Measurements from ENCODE around the gene BSDC1.

DNA sequence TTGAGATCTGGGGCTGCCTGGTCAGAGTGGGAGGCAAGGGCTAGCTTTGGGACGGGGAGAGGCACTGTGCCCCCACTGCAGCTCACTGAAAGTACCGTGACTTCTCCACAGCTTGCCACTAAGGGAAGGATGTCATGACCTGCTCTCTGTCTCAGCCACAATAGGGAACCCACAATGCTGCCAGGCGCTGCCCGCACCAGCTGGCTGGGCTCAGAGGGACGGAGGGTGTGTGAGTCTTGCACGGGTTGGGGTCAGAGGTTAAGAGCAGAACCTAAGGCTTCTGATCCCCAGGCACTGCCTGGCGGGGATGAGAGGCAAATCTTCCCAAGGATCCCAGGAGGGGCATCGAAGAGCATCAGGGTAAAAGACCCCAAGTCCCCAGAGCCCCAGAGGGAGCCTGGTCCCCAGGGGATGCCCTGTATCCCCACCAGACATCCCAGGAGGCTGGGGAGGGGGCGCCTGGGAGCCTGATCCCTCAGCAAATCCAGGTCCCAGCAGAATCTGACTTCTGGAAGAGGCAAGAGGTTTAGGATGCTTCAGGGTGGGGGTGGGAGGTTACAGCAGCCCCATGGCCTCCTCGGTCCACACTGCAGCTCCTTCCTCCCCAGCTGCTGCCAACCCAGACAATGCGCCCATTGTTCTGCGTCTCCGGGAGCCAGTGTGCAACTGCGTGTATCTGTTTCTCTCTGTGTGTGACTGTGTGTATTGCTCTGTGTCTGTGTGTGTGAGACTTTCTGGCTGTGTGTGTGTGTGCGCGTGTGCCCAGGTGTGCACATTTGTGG, 56.2 kb downstream of the BSDC1 start:
- TF ChIP-seq, protein P1, sequence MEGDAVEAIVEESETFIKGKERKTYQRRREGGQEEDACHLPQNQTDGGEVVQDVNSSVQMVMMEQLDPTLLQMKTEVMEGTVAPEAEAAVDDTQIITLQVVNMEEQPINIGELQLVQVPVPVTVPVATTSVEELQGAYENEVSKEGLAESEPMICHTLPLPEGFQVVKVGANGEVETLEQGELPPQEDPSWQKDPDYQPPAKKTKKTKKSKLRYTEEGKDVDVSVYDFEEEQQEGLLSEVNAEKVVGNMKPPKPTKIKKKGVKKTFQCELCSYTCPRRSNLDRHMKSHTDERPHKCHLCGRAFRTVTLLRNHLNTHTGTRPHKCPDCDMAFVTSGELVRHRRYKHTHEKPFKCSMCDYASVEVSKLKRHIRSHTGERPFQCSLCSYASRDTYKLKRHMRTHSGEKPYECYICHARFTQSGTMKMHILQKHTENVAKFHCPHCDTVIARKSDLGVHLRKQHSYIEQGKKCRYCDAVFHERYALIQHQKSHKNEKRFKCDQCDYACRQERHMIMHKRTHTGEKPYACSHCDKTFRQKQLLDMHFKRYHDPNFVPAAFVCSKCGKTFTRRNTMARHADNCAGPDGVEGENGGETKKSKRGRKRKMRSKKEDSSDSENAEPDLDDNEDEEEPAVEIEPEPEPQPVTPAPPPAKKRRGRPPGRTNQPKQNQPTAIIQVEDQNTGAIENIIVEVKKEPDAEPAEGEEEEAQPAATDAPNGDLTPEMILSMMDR (IDR thresholded peaks at IDR 0.05): no peak
- no peak for TF ChIP-seq POLR2A (IDR thresholded peaks at IDR 0.05)
